H4 (cell line): ENCODE results near the gene SYAP1. TPM values are rescaled to one million over a fixed set of nuclear protein-coding genes. Genes with fewer than 3 reads are reported as not detected.
"Not testable (repeated sequence)": the region's sequence is repeated elsewhere in the genome, so short reads cannot be mapped to it uniquely, and the experiment has no call there.

Experiments used
- DNase-seq: peaks from one replicate; pipeline ENCODE4 v3.0.0-alpha.2; 2015; ENCODE audit warnings: low spot score
- total RNA-seq: library from RNA; depleted of rRNA; stranded (reverse); fragments of >200 nt; shearing (Covaris generic); gene quantifications from 2 replicates; pipeline ENCODE4 v1.2.3, GENCODE V29; 2014; rRNA removed

The SYAP1 gene
- total RNA-seq, 1 experiment from 2014 or later, result 21.3 TPM

- DNase-seq, result no peak
Observed at GRCh38 chrX:16778993-16779392, 59.6 kb downstream of the SYAP1 start.

GRCh38 chrX:16779815-16780214, 60.4 kb downstream of the SYAP1 start:
- not testable (repeated sequence) for DNase-seq

GRCh38 chrX:16783452-16783851, 64.0 kb downstream of the SYAP1 start:
- no peak for DNase-seq

GRCh38 chrX:16784440-16784839, 65.0 kb downstream of the SYAP1 start:
- DNase-seq, result not testable (repeated sequence)

GRCh38 chrX:16785247-16786138, 66.1 kb downstream of the SYAP1 start:
- no peak for DNase-seq

GRCh38 chrX:16786139-16786790, 66.9 kb downstream of the SYAP1 start, which contains the start of gene TXLNG:
Gene TXLNG (plus strand): TSS chrX:16786466. CDS start chrX:16786488, 22 bp downstream.
- peak; percentile 98 for DNase-seq

GRCh38 chrX:16786791-16787735, 67.7 kb downstream of the SYAP1 start:
- DNase-seq, result no peak

- DNase-seq, result no peak
Observed at GRCh38 chrX:16788477-16788876, 69.1 kb downstream of the SYAP1 start.

- no peak for DNase-seq
Observed at GRCh38 chrX:16796298-16796697, 76.9 kb downstream of the SYAP1 start.

GRCh38 chrX:16797358-16797757, 77.9 kb downstream of the SYAP1 start:
- no peak for DNase-seq

- no peak for DNase-seq
Observed at GRCh38 chrX:16797841-16798240, 78.4 kb downstream of the SYAP1 start.

- no peak for DNase-seq
Observed at GRCh38 chrX:16804923-16805464, 85.6 kb downstream of the SYAP1 start.

- no peak for DNase-seq
Observed at GRCh38 chrX:16807548-16807947, 88.1 kb downstream of the SYAP1 start.

- peak; percentile 47 for DNase-seq
Observed at GRCh38 chrX:16807976-16808542, 88.6 kb downstream of the SYAP1 start.

- DNase-seq, result no peak
Observed at GRCh38 chrX:16814597-16814996, 95.2 kb downstream of the SYAP1 start.

Other genes starting within 250 kb of the SYAP1 start
- gene S100G, start 69.5 kb upstream of the SYAP1 start, total RNA-seq, result not detected in 2 replicates
- gene CTPS2, start 6.9 kb upstream of the SYAP1 start, total RNA-seq, result 5.7 and 5.8 TPM in 2 replicates
- 8.7 and 12.2 TPM in 2 replicates for gene TXLNG, start 66.9 kb downstream of the SYAP1 start, total RNA-seq
- gene RBBP7, start 150.8 kb downstream of the SYAP1 start, total RNA-seq, result 165 and 175 TPM in 2 replicates
- gene REPS2, start 227.0 kb downstream of the SYAP1 start, total RNA-seq, result 0.53 and 1.1 TPM in 2 replicates